HepG2 (cell line): ENCODE results near the gene PFAS. TPM values are rescaled to one million over a fixed set of nuclear protein-coding genes. Genes with fewer than 3 reads are reported as not detected.
A peak's percentile ranks its signal among the peaks of the same experiment; 100 is the strongest.

Experiments used
- ELF4 ChIP-seq: sonication (generic); formaldehyde crosslinking; IDR thresholded peaks from 2 replicates; pipeline ENCODE4 v1.5.0; 2020; ENCODE audit warnings: missing genetic modification reagents, mild to moderate bottlenecking, moderate library complexity, borderline replicate concordance
- HMG20B ChIP-seq: conservative IDR thresholded peaks from 2 replicates; pipeline ENCODE4 v1.6.1; 2016; ENCODE audit warnings: missing genetic modification reagents, missing compliant biosample characterization
- KIAA2018 ChIP-seq: sonication (generic); formaldehyde crosslinking; IDR thresholded peaks from 2 replicates; pipeline ENCODE4 v1.5.0; 2020; ENCODE audit warnings: mild to moderate bottlenecking, missing genetic modification reagents, borderline replicate concordance
- MAFF ChIP-seq: IDR thresholded peaks from 2 replicates; pipeline ENCODE4 v1.6.1; 2011; ENCODE audit warnings: low read depth, low read length, improper control_type of control experiment
- RCOR2 ChIP-seq: IDR thresholded peaks from 2 replicates; pipeline ENCODE4 v1.6.1; 2016; ENCODE audit warnings: missing biosample characterization, missing genetic modification reagents
- REPIN1 ChIP-seq: sonication (generic); formaldehyde crosslinking; IDR thresholded peaks from 2 replicates; pipeline ENCODE4 v1.8.0; 2022; ENCODE audit warnings: missing genetic modification reagents, low read depth, mild to moderate bottlenecking, borderline replicate concordance
- SATB2 ChIP-seq: sonication (generic); formaldehyde crosslinking; IDR thresholded peaks from 2 replicates; pipeline ENCODE4 v1.5.0; 2020; ENCODE audit warnings: missing genetic modification reagents
- TARDBP ChIP-seq: sonication (generic); formaldehyde crosslinking; IDR thresholded peaks from 2 replicates; pipeline ENCODE4 v1.8.0; 2022; ENCODE audit warnings: mild to moderate bottlenecking, missing genetic modification reagents
- ZBTB34 ChIP-seq: sonication (generic); formaldehyde crosslinking; IDR thresholded peaks from 2 replicates; pipeline ENCODE4 v1.8.0; 2022; ENCODE audit warnings: mild to moderate bottlenecking, missing genetic modification reagents
- ZBTB42 ChIP-seq: sonication (generic); formaldehyde crosslinking; IDR thresholded peaks from 2 replicates; pipeline ENCODE4 v1.5.0; 2020; ENCODE audit warnings: mild to moderate bottlenecking, missing genetic modification reagents
- ZHX1 ChIP-seq: sonication (generic); formaldehyde crosslinking; IDR thresholded peaks from 2 replicates; pipeline ENCODE4 v1.8.1; 2022; ENCODE audit warnings: low read depth, mild to moderate bottlenecking, missing genetic modification reagents
- ZNF350 ChIP-seq: sonication (generic); formaldehyde crosslinking; IDR thresholded peaks from 2 replicates; pipeline ENCODE4 v1.4.0; 2020; ENCODE audit warnings: mild to moderate bottlenecking, low read depth, missing genetic modification reagents, borderline replicate concordance
- ZNF597 ChIP-seq: sonication (generic); formaldehyde crosslinking; IDR thresholded peaks from 2 replicates; pipeline ENCODE4 v1.5.0; 2020; ENCODE audit warnings: missing genetic modification reagents
- ZNF749 ChIP-seq: sonication (generic); formaldehyde crosslinking; IDR thresholded peaks from 2 replicates; pipeline ENCODE4 v1.8.0; 2022; ENCODE audit warnings: mild to moderate bottlenecking, missing genetic modification reagents, moderate library complexity, borderline replicate concordance
- ZNF839 ChIP-seq: sonication (generic); formaldehyde crosslinking; IDR thresholded peaks from 2 replicates; pipeline ENCODE4 v1.4.0; 2020; ENCODE audit warnings: missing genetic modification reagents, mild to moderate bottlenecking, borderline replicate concordance
- polyA plus RNA-seq, 8 experiments: library from polyadenylated mRNA; depleted of rRNA in 3 of 8; stranded (reverse) in 7 of 8; unstranded in 1 of 8; fragments of >200 nt; fragmentation: Illumina TruSeq in 4 of 8; extraction: Trizol in 4 of 8; gene quantifications; 2 replicates each; pipeline versions ENCODE4 v1.2.1 to v1.2.3, GENCODE V29; 2011 to 2016; ENCODE audit warnings: low read depth in 4 of 8, missing spikeins in 1 of 8, mixed read lengths in 1 of 8; ENCODE audit not compliant: insufficient read depth in 1 of 8
- total RNA-seq, 5 experiments: library from RNA; depleted of rRNA; stranded (reverse); fragments of >200 nt; fragmentation: Illumina TruSeq; extraction: Trizol; gene quantifications; 2 replicates each; pipeline ENCODE4 v1.2.3, GENCODE V29; 2016; ENCODE audit warnings: low read depth in 1 of 5

PFAS gene
- total and polyA plus RNA-seq, 2 of the 13 experiments (the other 11 are each of a cell fraction or from before 2014, with no cell fraction given): 49.4 to 58.2 TPM

- TF ChIP-seq KIAA2018 (CRISPR knock-in tag) (no peak), ZHX1 (no peak), ZNF350 (0 out of 2 replicates have a peak, but pooled peaks have one; percentile 8), TARDBP (0 out of 2 replicates have a peak, but pooled peaks have one; percentile 25), MAFF (no peak), HMG20B (CRISPR knock-in tag) (no peak), ZNF597 (CRISPR knock-in tag) (no peak), ZNF749 (CRISPR knock-in tag) (0 out of 2 replicates have a peak, but pooled peaks have one; percentile 12), ZNF839 (CRISPR knock-in tag) (no peak), ELF4 (CRISPR knock-in tag) (0 out of 2 replicates have a peak, but pooled peaks have one; percentile 12), ZBTB34 (0 out of 2 replicates have a peak, but pooled peaks have one; percentile 31), SATB2 (CRISPR knock-in tag) (no peak), REPIN1 (CRISPR knock-in tag) (0 out of 2 replicates have a peak, but pooled peaks have one; percentile 9), ZBTB42 (CRISPR knock-in tag) (no peak), RCOR2 (CRISPR knock-in tag) (no peak)
Measured at GRCh38 chr17:8294814-8295316, 45.8 kb downstream of the PFAS start (continued).
